ENCODE measurements around the gene EMILIN2. TPM values are rescaled to one million over a fixed set of nuclear protein-coding genes. Genes with fewer than 3 reads are reported as not detected.

EMILIN2 gene
- total RNA-seq, 1 experiment from 2014 or later: 8.0 TPM

DNA sequence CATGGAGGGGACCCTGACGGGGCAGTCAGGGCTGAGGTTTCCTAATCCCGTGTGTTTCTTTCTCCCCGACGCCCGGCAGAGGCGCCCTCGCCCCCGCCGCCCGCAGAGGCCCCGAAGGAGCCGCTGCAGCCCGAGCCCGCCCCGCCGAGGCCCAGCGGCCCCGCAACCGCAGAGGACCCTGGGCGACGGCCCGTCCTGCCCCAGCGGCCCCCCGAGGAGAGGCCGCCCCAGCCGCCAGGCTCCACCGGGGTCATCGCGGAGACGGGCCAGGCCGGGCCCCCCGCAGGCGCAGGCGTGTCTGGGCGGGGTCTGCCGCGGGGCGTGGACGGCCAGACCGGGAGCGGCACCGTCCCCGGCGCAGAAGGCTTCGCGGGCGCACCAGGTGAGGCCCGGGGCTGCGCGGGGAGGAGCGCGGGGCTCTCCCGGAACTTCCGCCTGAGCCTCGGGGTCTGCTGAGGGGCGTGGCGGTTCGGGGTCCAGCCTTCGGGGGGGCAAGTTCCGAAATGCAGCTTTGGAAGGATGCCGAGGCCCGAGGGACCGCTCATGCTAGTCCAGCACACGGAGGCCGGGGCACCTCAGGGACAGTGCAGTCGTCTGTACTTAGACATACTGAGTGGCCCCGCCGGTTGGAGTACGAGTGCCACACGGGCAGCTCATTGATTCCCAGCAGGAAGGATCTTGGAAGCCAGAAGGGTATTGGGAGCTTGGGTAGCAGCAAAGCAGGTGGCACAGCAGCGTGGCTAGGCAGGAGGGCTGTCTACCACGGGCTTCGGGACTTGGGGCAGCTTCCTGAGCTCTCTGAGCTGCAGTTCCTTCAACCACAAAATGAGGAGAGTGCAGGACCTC, 60.1 kb downstream of the EMILIN2 start:
- TF ChIP-seq, protein P1, sequence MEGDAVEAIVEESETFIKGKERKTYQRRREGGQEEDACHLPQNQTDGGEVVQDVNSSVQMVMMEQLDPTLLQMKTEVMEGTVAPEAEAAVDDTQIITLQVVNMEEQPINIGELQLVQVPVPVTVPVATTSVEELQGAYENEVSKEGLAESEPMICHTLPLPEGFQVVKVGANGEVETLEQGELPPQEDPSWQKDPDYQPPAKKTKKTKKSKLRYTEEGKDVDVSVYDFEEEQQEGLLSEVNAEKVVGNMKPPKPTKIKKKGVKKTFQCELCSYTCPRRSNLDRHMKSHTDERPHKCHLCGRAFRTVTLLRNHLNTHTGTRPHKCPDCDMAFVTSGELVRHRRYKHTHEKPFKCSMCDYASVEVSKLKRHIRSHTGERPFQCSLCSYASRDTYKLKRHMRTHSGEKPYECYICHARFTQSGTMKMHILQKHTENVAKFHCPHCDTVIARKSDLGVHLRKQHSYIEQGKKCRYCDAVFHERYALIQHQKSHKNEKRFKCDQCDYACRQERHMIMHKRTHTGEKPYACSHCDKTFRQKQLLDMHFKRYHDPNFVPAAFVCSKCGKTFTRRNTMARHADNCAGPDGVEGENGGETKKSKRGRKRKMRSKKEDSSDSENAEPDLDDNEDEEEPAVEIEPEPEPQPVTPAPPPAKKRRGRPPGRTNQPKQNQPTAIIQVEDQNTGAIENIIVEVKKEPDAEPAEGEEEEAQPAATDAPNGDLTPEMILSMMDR (IDR thresholded peaks at IDR 0.05; ENCODE audit: unreplicated experiment): peak; percentile 19
- peak overlapping the region; percentile 64 for H3K4me3 Mint-ChIP-seq (ENCODE audit: low read depth, unreplicated experiment)
- no TSS peak for BruUV-seq (replicated peaks)
- H3K27ac Mint-ChIP-seq (ENCODE audit: unreplicated experiment): peak overlapping the region; percentile 19
- CTCF ChIA-PET: no interaction called here
- H3K9me3 Mint-ChIP-seq (ENCODE audit: low read depth, unreplicated experiment): no peaks in the 10 kb centered on the region
- peak; percentile 55 for DNase-seq
- H3K36me3 Mint-ChIP-seq (ENCODE audit: insufficient read depth, unreplicated experiment): peaks cover 21% of the 10 kb centered on the region
- no peaks in the 10 kb centered on the region for H3K27me3 Mint-ChIP-seq (ENCODE audit: unreplicated experiment)
- intact Hi-C loops (cut with micrococcal nuclease; ENCODE audit: unreplicated experiment): no loop called here
- H3K4me1 Mint-ChIP-seq (ENCODE audit: low read depth, unreplicated experiment): no peaks in the 10 kb centered on the region

DNA sequence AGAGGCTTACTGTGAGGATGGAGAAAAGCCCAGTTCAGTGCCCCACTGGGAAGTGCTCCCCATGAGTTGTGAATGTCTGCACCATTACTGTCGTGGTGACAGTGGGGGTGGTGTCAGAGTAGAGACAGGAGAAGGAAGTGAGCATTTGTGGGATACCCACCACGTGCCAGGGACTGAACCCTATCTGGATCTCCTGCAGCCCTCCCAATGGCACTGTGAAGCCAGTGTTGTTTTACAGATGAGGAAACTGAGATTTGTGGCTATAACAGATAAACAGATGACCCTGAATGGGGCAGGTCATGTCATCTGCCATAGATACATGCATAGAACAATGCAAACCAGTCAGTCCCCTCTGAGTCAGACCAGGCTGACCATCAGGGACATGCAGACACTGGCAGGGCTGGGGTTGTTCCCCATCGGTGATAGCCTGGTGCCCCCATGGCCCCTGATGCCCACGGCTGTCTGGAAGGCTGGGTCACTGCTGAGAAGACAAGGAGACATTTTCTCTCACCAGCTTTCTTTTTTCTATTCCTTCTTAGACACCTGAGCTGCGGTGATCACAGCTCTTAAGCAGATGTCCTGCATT, 60.8 kb downstream of the EMILIN2 start:
- H3K36me3 Mint-ChIP-seq (ENCODE audit: insufficient read depth, unreplicated experiment): peaks cover 21% of the 10 kb centered on the region
- no TSS peak for BruUV-seq (replicated peaks)
- H3K27ac Mint-ChIP-seq (ENCODE audit: unreplicated experiment): peak overlapping the region; percentile 19
- CTCF ChIA-PET: interaction anchor here (0.5 kb wide), 1 partner anchor 415 kb away, joined by 3 read pairs; no protein-coding TSS in a partner anchor
- no peaks in the 10 kb centered on the region for H3K27me3 Mint-ChIP-seq (ENCODE audit: unreplicated experiment)
- no peak for DNase-seq
- no peaks in the 10 kb centered on the region for H3K9me3 Mint-ChIP-seq (ENCODE audit: low read depth, unreplicated experiment)
- intact Hi-C loops (cut with micrococcal nuclease; ENCODE audit: unreplicated experiment): no loop called here
- TF ChIP-seq, protein P1 (IDR thresholded peaks at IDR 0.05; ENCODE audit: unreplicated experiment): no peak
- H3K4me3 Mint-ChIP-seq (ENCODE audit: low read depth, unreplicated experiment): peak overlapping the region; percentile 64
- H3K4me1 Mint-ChIP-seq (ENCODE audit: low read depth, unreplicated experiment): no peaks in the 10 kb centered on the region

DNA sequence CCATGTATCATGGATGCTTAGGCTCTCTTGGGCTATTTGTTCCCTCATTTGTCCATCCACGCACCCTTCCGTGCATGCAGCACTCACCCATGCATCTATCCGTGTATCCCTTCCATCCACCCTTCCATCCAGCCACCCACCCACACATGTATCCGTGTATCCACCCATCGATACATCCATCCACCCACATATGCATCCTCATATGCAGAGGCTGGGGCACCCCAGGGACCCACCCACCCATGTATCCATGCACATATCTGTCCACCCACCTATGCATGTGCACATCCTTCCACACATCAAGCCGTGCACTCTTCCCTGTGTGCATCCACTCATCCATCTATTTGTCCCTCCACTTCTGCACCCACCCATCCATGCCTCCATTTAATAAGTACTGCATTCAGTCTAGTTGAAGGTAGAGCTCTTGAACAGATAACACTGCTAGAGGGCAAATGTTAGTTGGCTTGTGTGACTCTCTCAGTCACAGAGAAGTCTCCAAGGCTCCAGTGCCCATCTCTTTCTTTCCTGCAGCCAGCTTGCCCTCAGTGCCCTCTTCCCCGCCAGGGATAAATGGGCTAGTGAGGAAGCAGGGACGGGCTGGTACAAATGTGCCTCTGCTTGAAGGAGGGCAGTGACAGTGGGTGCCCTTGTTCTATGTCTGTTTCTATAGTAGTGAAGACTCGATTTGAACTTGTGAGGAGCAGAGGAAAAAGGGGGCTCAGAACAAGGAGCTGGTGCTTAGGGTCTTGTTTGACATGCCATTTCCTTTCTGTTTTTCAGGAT, 61.5 kb downstream of the EMILIN2 start:
- no peak overlapping the region for H3K27ac Mint-ChIP-seq (ENCODE audit: unreplicated experiment)
- no peaks in the 10 kb centered on the region for H3K9me3 Mint-ChIP-seq (ENCODE audit: low read depth, unreplicated experiment)
- no peaks in the 10 kb centered on the region for H3K4me1 Mint-ChIP-seq (ENCODE audit: low read depth, unreplicated experiment)
- peak overlapping the region; percentile 11 for H3K4me3 Mint-ChIP-seq (ENCODE audit: low read depth, unreplicated experiment)
- intact Hi-C loops (cut with micrococcal nuclease; ENCODE audit: unreplicated experiment): no loop called here
- no peaks in the 10 kb centered on the region for H3K27me3 Mint-ChIP-seq (ENCODE audit: unreplicated experiment)
- peaks cover 21% of the 10 kb centered on the region for H3K36me3 Mint-ChIP-seq (ENCODE audit: insufficient read depth, unreplicated experiment)
- TSS peak; percentile 5 for BruUV-seq (replicated peaks)
- CTCF ChIA-PET: no interaction called here
- DNase-seq: no peak
- TF ChIP-seq, protein P1 (IDR thresholded peaks at IDR 0.05; ENCODE audit: unreplicated experiment): no peak

DNA sequence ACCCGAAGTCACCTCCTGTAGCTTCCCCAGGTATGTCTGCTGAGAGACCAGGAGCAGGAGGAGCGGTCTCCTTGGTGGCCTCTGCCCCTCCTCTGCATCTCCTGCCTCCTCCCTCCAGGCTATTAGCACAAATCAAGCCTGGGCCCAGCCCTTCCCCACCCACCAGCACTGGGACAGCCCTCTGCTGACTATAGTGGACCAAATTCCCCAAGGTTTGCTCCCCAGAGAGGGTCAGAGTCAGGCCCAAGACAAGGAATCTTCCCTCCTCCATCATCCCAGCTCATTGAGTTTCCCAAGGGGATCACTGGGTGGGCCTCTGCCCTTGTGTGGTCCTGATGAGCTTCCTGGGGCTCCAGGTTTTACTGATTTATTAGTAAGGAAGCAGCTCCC, 62.1 kb downstream of the EMILIN2 start:
- Mint-ChIP-seq H3K4me1 (ENCODE audit: low read depth, unreplicated experiment) (no peaks in the 10 kb centered on the region), H3K9me3 (ENCODE audit: low read depth, unreplicated experiment) (no peaks in the 10 kb centered on the region), H3K36me3 (ENCODE audit: insufficient read depth, unreplicated experiment) (peaks cover 21% of the 10 kb centered on the region), H3K27ac (ENCODE audit: unreplicated experiment) (no peak overlapping the region), H3K4me3 (ENCODE audit: low read depth, unreplicated experiment) (no peak overlapping the region), H3K27me3 (ENCODE audit: unreplicated experiment) (no peaks in the 10 kb centered on the region)
- TF ChIP-seq, protein P1 (IDR thresholded peaks at IDR 0.05; ENCODE audit: unreplicated experiment): no peak
- CTCF ChIA-PET: no interaction called here
- no TSS peak for BruUV-seq (replicated peaks)
- DNase-seq: no peak
- intact Hi-C loops (cut with micrococcal nuclease; ENCODE audit: unreplicated experiment): no loop called here
